HFF-Myc (cell line): ENCODE results near the gene LEMD3.

Experiments
- DNase-seq: peaks from one replicate; pipeline ENCODE4 v3.0.0-alpha.2; 2011; ENCODE audit warnings: low read depth; ENCODE audit errors: extremely low read depth
- H3K4me3 ChIP-seq: replicated peaks from 2 replicates; pipeline ENCODE4 v1.5.1; 2011; ENCODE audit warnings: low read depth, mild to moderate bottlenecking, control low read depth, low read length
- TF ChIP-seq, protein P1 (sequence below): IDR thresholded peaks from 2 replicates; pipeline ENCODE4 v1.5.1; 2012; ENCODE audit warnings: mild to moderate bottlenecking, low read depth, low read length, control low read depth; ENCODE audit errors: missing control alignments

Gene LEMD3

DNA sequence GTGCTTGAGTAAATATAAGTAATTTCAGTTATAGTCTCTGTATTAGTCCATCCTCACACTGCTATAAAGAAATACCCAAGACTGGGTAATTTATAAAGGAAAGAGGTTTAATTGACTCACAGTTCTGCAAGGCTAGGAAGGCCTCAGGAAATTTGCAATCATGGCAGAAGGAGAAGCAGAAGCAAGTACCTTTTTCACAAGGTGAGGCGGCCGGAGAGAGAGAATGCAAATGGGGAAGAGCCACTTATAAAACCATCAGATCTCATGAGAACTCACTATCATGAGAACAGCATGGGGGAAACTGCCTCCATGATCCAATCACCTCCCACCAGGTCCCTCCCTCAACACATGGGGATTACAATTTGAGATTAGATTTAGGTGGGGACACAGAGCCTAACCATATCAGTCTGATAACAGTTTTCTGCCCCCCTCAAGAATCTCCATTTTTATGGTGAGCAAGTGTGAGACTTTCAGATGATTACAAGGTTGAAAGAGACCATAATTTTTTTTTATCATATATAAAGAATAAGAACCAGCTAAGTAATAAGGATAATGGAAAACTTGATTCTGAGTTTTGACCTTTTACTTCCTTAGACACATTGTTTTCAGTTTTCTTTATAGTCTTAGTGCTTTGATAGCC is 35.6 kb downstream of the LEMD3 start:
- TF ChIP-seq, protein P1, sequence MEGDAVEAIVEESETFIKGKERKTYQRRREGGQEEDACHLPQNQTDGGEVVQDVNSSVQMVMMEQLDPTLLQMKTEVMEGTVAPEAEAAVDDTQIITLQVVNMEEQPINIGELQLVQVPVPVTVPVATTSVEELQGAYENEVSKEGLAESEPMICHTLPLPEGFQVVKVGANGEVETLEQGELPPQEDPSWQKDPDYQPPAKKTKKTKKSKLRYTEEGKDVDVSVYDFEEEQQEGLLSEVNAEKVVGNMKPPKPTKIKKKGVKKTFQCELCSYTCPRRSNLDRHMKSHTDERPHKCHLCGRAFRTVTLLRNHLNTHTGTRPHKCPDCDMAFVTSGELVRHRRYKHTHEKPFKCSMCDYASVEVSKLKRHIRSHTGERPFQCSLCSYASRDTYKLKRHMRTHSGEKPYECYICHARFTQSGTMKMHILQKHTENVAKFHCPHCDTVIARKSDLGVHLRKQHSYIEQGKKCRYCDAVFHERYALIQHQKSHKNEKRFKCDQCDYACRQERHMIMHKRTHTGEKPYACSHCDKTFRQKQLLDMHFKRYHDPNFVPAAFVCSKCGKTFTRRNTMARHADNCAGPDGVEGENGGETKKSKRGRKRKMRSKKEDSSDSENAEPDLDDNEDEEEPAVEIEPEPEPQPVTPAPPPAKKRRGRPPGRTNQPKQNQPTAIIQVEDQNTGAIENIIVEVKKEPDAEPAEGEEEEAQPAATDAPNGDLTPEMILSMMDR, result no peak
- H3K4me3 ChIP-seq, result no peak overlapping the region
- no peak for DNase-seq

GRCh38 chr12:65205886-65206285 is 36.5 kb downstream of the LEMD3 start:
- TF ChIP-seq, protein P1, result no peak
- H3K4me3 ChIP-seq, result no peak overlapping the region
- DNase-seq, result no peak

- TF ChIP-seq, protein P1, result no peak
- no peak for DNase-seq
- no peak overlapping the region for H3K4me3 ChIP-seq
Measured at GRCh38 chr12:65208125-65208524, 38.7 kb downstream of the LEMD3 start.

- TF ChIP-seq, protein P1, result no peak
- no peak overlapping the region for H3K4me3 ChIP-seq
- DNase-seq, result no peak
Measured at GRCh38 chr12:65208964-65209654, 39.7 kb downstream of the LEMD3 start.

DNA sequence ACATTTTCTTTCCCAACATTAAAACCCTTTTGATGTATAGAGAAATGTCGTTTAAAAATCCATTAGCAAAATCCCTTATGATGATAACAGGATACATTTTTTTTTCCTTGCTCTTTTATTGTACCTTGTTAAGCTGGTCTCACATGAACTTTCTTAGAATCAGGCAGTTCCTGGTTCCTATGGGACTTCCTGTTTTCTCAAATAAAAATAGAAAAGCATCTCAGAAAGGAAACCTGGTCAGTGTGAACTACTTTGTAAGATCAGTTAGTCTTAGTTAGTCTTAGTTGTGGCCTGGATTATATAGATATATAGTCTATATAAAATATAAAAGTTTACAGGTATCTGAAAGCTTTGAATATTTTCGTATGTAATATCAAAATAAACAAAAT is 40.3 kb downstream of the LEMD3 start:
- no peak for DNase-seq
- H3K4me3 ChIP-seq, result no peak overlapping the region
- TF ChIP-seq, protein P1, result no peak

DNA sequence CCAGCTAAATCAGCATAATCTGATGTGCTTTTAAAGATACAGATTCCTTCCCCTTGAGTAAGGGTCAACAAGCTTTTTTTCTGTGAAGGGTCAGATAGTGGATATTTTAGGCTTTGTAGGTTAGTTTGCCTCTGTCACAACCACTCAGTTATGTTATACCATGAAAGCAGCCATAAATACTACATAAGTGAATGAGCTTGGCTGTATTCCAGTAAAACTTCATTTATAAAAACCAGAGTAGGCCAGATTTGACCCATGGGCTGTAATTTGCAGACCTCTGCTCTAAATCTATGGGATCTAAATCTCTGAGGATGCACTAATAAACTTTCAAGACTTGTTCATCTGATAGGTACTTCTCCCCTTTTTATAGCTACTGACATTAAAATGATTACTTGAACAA is 47.7 kb downstream of the LEMD3 start:
- no peak for DNase-seq
- H3K4me3 ChIP-seq, result no peak overlapping the region
- TF ChIP-seq, protein P1, result no peak
